ENCODE data around the gene MUC6.

Gene MUC6

DNA sequence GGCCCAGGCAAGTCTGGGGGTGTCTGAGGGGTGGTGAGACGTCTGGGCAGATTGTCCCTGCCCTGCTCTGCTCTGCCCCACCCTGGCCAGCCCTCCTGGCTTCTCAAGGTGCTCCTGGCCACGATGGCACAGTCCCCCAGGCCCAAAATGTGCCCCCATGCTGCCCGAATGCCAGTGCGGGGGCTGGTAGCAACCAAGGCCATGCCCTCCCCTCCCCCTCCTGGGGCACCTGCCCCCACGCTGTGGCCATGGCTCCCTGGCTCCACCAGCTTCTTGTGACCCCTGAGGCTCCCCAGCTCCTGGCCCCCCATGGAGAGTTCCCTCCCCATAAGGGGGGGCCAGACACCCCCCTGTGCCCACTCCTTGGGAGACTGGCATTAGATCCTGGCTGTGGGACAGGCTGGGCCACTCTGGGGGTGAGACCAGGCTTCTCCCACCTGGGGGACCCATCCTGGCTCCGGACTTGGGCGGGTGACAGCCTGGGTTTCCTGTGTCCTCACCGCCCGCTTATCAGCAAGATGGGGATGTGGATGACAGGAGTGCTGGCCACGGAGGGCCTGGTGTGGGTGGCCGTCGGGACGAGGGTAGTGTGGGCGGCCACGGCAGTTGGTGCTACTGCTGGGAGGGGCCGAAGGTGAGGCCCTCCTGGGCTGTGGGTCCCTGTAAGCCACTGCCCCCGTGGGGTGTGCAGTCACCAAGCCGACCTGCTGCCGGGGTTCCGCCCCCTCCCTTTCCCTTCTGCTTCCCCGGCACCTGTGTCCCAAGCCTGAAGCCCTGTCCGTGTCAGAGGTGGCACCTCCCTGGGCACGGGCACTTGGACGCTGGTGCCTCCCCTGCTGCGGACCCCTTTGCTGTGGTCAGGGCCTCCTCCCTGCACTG is 15.9 kb upstream of the MUC6 start:
- no peak for DNase-seq (ENCODE audit: low read depth)

DNA sequence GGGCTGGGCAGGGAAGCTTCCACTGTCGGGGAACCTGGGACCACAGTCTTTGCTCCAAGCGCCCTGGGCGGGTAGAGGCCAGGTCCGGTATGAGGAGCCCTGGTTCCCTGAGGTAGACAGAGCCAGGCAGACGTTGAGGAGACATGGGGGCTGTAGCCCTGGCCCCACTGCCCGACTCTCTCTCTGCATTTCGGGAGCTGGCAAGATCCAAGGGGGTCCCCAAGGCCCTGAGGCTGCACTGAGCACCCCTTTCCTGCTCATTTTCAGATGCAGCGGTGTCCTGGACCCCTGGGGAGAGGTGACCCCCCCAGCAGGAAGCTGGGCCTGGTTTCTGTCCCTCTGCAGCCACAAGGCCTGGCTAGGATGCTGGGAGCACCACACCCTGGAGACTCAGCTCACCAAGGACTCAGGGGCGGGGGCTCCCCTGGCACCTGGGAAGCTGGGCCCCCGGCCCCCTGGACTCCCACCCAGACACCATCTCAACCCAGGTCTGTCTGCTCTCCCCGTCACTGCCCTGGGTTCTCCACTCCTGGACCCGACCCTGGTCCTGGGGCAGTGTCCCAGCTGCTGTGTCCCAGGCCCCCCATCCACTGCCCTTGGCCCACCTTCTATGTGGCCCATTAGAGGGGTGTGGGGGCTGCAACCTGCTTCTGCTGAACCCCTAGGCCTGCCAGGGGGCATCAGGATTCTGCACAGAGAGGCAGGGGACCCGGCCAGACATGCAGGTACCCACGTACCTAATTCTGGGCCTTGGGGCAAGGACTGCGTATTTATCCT is 15.0 kb upstream of the MUC6 start:
- no peak for DNase-seq (ENCODE audit: low read depth)

DNA sequence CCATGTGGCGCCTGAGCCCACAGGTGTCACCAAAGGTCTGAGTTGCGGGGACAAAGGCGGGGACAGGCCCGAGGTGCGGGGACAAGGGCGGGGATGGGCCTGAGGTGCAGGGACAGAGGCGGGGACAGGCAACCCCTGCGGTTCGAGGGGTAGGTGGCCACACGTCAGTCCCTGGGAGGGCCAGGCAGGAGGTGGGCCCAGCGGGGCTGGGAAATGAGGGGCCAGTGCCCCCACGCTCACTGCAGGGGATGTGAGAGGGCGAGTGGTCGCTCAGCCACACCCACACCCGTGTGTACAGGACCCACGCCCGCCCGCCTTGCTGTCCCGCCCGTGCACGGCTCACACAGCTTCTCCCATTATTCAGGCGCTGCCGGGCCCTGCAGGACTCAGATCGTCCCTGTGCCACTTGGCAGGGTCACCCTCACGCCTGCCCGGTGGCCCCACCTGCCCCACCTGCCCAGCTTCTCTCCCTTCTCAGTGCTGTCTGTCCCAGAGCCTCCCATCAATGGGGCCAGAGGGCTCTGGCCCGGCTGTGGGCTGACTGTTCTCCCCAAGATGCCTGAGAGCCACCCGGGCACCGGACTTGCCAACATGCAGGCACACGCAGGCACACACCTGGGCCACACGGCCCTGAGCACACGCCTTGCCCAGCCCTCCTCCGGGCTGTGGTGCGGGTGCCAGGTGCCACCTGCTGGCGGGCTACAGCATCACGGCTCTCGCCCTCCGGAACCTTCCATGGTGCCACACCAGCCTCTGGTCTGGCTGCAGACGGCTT is 14.2 kb upstream of the MUC6 start:
- DNase-seq (ENCODE audit: low read depth), result peak; percentile 36

DNA sequence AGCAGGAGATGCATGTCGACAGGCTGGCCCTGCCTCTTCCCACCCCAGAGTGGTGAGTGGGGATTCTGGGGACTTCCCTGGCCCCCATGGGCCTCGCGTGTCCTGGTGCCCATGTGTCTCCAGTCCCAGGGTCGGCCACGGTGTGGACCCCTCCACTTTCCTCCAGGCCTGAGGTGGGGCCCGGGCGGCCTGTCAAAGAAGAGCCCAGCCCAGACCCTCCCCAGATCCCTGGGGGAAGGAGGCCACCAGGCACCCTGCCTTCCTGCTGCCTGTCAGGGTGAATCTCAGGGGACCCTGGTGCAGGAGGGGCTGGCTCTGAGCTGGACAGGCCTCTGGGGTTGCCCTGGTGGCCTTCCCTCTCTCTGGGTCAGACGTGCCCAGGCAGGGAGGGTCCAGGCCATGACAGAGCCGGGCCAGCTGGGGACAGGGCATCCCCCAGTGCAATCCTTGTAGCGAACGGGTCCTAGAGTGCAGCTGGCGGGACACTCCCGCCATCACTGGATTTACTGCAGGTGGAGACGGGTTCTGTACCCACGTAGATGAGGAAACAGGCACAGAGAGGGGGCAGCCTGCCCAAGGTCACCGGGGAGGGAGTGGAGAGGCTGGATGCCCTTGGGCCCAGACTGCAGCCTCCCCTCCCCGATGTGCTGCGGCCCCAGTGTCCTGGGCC is 13.5 kb upstream of the MUC6 start:
- DNase-seq (ENCODE audit: low read depth), result no peak

DNA sequence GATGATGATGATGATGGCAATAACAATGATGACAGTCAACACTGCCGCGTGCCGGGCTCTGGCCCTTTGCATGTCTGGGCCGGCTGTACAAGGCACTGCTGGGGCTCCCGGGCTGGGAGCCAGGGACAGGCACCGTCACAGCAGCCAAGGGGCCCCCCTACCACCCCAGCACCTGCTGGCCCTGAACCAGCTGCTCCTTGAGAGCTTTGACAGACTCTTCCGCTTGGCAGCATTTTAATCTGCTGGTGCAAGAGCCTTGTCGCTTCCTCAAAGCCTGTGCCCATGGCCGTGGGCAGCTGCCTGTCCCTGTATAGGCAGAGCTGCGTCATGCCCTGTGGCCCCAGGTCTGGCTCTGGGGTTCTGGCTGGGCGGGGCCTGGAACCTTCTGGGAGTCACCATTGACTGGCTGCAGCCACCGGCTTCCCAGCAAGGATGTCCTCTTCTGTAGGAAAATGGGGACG is 12.9 kb upstream of the MUC6 start:
- DNase-seq (ENCODE audit: low read depth), result no peak

DNA sequence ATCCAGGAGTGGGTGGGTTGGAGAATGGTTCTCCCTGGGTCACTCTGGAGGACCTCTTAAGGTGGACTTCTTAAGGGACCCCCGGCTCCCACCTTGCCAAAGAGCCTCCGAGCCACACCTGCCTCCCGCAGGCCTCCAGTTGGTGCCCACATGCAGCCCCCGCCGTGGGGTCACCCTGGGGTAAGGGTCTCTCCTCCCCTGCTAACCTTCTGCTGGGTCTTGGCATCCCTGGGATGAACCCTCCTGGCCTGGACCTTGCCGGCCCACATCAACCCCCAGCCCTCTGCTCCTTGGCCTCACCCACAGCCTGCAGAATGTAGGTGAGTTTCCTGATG is 12.5 kb upstream of the MUC6 start:
- no peak for DNase-seq (ENCODE audit: low read depth)

DNA sequence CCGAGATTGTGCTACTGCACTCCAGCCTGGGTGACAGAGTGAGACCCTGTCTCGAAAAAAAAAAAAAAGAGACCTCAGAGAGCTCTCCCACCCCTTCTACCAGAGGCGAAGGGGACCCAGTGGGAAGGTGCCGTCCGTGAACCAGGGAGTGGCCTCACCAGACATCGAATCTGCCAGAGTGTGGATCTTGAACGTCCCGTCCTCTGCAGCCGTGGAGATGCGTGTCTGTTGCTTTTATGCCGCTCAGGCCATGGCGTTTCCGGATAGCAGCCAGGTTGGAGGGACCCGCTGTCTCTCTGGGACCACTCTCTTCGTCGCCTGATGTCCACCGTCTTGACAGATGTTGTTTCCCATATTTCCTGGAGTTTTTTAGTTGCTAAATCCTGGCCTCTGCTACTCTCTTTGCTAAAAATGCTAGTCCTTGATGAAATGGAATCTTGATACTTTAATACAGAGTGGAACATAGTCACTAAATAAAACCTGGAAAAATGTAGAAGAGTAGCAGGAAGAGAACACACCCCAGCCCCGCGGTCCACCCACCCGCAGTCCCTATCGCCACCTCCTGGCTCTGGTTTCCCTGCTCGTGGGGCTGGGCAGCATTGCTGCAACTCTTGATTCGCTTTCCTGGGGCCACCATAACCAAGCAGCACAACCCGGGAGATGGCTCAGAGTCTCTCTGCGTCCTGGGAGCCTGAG is 12.0 kb upstream of the MUC6 start:
- DNase-seq (ENCODE audit: low read depth), result no peak

DNA sequence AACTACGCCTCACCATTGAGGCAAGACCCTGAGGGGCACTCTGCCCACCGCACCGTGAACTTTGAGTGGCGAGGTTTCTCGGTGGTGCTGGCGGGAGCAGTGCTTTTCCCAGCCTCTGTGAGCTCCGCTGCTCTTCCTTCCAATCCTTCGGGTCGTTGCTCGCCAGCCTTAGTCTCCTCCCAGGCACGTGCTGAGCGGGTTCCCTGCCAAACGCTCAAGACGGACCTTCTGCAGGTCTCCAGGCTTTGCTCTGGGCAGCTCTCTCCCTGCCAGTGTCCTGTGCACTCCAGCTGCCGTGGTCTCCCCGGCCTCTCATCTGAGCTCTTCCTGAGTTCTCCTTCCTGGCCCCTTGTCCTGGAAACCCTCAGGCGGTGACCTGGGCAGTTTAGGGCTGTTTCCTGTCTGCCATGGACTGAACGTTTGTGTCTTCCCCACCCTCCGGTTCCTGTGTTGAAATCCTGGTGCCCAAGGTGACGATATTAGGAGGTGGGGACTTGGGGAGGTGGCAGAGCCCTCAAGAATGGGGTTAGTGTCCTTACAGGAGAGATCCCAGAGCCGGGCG is 11.2 kb upstream of the MUC6 start:
- DNase-seq (ENCODE audit: low read depth), result no peak

DNA sequence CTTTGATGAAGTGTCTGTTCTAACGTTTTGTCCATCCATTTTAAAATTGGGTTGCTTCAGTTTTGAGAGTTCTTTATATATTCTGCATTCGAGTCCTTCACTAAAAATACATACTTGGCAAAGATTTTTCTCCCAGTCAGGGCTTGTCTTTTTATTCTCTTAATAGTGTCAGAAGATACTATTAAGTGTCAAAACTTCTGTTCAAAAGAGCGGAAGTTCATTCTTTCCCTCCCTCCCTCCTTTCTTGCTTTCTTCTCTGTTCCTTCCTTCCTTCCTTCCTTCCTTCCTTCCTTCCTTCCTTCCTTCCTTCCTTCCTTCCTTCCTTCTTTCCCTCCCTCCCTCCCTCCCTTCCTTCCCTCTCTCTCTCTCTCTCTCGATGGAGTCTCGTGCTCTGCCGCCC is 7.6 kb upstream of the MUC6 start:
- no peak for DNase-seq (ENCODE audit: low read depth)

DNA sequence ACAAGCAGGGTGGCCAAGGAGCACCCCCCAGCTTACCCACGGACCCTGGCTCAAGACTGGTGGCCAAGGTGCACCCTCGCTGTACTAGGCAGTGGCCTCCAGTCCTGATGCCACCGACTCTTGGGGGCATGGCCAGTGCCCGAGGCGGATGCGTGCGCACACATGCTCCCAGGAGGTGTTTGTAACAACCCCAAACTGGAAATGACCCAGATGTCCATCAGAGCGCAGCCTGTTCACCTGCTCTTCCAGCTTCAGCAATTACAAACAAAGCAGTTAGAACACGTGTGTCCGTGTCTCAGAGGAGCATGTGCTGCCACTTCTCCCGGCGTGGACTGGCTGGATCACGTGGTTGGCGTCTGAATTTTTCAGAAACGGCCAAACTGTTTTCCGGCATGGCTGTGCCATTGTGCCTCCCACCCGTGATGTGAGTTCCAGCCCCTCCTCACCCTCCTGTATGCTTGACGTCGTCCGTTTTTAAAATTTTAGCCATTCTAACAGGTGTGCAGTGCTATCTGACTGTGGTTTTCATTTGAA is 7.1 kb upstream of the MUC6 start:
- DNase-seq (ENCODE audit: low read depth), result no peak

DNA sequence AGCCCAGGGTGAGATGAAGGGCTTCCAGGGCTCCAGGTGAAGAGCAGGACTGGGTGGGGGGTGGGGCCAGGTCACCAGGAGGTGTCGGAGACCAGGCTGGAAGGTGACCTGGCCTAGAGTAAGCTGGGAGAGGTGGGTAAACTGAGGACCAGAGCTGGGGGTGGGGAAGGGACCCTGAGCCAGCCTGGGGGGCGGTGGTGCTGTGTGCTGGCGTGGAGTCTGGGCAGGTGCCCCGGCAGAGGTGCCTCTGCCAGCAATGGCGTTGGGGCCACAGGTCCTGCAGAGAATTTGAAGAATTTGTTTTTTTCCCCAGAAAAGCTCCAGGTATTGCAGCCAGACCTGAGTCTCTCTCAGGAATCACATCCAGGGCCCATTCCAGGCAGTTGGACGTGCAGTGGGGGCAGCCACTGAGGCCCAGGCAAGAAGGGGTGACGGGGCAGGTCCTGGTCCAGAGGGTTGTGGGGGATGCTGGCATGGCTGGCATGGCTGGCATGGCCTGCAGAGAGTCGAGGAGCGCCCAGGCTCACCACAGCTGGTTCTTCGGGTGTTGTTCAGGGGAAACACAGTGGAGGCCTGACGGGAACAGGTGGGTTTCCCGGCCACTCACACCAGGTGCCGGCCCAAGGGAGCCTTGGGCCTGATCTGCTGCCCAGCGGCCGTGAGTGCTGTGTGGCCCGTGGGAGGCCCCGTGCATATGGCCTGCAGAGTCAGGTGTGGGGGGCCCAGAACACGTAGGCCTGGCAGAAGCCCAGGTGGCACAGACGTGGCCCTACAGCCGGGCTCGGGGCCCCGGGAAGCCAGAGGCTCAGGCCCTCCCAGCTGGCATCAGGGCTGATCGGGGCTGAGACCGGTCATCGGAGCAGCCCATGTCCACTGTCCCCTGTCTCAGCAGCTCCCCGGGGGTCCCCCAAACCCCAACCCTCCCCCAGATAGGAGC is 6.4 kb upstream of the MUC6 start:
- no peak for DNase-seq (ENCODE audit: low read depth)

DNA sequence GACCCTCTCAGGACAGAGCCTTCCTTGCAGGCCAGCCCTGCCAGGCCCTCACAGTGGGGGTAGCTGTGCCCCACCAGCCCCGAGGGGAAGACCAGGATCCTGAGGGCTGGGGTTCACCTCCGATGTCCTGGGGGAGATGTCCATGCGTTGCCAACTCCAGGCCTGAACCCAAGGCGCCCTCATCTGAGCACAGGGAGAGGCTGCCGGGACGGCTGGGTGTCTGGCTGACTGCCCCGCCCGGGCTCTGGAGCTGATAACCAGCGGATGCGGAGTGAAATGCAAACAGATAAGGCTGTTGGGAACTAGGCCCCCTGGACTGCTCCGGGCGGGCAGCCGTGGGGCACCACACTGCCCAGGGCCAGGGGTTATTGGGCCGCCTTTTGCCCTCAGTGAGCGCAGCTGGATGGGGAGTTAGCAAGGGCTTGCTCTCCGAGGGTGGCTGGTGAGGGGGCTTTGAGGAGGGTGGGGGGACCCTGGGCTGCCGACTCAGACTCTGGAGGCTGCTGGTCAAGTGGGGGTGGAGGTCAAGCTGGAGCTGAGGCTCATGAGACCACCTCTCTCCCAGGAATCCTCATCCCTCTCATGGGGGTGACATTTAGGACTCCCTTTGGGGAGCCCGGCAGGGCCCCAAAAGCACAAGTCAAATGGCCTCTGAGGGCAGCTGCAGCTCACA is 5.6 kb upstream of the MUC6 start:
- peak; percentile 27 for DNase-seq (ENCODE audit: low read depth)

DNA sequence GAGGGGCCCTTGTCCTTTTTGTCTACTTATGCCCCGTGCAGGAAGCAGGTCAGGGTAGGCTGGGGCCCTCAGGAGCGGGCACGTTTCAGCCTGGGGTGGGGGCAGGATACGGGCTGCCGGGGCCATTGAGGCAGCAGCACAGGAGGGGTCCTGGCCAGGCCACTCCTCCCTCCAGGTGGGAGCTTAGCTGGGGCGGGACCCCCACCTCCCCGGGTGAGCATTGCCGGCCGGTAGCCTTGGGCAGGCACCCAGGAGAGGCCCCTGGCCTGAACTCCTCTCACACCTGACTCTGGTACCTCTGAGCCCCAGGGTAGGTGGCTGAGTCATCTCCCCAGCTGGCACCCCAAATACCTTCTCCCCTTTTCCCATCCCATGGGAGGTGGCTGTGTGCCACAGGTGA is 5.0 kb upstream of the MUC6 start:
- no peak for DNase-seq (ENCODE audit: low read depth)

DNA sequence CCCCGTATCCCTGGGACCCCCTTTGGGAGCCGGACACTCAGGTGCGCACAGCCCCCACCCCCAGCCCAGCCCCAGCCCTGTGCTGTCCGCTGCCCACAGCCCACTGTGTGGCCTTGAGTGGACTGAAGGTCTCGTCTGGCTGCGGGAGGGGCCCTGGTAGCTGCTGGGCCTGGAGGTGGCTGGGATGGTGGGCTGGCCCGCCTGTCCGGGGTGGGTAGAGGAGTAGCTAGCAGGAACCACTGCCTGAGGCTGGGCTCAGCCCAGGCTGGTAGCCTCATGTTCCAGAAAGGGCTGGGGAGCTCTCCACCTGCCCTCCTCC is 4.6 kb upstream of the MUC6 start:
- no peak for DNase-seq (ENCODE audit: low read depth)

DNA sequence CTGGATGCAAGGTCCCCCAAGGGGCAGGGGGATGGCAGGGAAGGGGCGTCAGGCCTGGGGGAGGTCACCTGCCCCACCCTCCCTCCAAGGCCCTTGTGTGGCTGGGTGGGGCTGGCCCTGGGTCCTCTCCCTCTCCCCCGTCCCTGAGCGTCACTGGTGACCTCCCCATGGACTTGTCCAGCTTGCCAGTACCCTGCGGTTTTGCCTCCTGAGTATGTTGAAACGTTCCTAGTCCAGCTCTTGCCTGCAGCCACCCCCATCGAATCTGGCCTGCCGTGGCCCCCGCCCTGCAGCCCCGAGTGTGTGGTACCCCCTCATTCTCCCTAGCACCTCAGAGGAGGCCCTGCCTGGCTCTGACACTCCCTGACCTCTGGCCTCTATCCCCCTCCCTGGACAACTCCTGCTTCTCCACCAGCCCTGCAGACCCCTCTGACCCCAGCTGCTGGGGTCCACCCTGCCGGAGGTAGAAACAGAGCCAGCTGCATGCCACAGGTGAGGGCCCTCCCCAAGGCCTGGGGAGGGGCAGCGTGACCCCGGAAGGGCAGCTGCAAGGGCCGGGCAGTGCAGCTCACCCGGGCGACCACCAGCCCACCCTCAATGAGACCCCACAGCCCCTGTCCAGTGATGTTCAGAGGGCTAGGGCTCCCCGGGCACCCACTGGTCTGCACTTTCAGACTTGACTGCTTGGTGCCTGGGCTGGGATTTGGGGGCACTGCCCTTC is 4.1 kb upstream of the MUC6 start:
- DNase-seq (ENCODE audit: low read depth), result no peak

DNA sequence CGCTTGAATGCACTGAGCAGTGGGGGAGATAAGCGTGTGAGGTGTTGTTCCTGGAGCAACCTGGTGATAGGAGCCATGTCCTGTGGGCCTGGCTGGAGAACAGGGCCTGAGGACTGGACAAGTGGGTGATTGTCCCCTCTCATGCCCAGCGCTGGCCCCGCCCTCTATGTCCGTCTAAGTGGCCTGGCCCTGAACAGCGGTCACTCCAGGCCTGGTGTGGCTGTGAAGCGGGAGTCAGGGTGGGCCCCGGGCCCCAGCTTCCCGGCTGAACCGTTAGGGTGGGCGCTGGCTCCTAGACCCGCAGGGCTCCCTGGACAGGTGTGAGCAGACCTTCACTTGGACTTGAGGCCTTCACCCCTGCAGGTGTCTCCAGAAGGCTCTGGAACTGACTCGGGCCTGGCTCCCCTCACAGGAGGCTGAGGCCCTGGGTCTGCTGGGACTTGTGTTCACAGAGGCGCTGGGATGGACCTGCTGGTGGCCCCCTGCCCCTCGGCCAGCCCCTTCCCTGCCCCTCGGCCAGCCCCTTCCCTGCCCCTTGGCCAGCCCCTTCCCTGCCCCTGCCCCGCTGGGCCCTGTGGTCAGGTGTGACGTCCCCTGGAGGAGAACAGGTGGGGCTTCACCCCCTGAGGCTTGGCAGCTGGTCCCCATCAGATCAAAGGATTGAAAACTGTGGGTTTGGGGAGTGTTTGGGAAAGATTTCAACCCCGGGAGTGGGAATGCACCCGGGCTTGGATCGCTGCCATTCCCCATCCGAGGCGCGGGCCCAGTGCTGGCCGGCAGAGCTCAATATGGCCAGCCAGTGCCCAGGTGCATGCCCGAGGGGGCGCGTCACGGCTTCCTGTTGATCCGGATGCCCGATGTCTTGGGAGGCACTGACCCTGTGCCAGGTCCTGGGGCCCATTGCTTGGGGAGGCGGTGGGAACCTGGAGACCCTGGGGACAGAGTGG is 3.2 kb upstream of the MUC6 start:
- DNase-seq (ENCODE audit: low read depth), result no peak

DNA sequence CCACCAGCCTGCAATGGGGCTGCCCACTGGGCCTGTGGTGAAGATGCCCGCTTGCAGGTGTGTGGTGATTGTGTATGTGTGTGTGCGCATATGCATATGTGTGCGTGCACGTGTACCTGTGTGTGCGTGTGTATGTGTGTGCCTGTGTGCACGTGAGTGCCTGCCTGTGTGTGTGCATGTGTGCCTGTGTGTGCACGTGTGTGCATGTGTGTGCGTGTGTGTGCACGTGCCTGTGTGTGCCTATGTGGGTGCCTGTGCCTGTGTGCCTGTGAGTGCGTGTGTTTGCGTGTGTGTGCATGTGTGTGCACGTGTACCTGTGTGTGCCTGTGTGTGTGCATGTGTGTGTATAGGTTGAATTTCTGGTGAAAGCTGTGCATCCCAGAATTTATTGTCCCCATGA is 2.4 kb upstream of the MUC6 start:
- no peak for DNase-seq (ENCODE audit: low read depth)

DNA sequence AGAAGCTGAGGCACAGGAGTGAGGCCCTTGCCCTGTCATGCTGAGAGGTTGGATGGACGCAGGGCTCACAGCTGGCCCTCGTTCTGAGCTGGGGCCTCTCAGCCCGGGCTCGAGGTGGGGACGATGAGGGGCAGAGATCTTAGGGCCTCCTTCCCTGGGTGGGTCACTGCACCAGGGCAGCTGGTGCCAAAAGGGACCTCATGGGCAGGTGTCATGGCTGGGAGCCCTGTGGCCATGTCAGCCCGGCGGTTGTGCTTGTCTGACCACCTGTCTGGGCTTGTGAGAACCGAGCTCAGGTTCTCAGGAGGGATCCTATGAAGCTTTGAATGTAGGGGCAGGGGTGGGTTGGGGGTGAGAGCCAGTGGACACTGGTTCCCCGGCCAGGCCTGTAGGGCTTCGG is 1.8 kb upstream of the MUC6 start:
- no peak for DNase-seq (ENCODE audit: low read depth)

Data from amniotic epithelial cell (primary cell).